ENCODE data around the gene ATOH1.

ATOH1 gene

DNA sequence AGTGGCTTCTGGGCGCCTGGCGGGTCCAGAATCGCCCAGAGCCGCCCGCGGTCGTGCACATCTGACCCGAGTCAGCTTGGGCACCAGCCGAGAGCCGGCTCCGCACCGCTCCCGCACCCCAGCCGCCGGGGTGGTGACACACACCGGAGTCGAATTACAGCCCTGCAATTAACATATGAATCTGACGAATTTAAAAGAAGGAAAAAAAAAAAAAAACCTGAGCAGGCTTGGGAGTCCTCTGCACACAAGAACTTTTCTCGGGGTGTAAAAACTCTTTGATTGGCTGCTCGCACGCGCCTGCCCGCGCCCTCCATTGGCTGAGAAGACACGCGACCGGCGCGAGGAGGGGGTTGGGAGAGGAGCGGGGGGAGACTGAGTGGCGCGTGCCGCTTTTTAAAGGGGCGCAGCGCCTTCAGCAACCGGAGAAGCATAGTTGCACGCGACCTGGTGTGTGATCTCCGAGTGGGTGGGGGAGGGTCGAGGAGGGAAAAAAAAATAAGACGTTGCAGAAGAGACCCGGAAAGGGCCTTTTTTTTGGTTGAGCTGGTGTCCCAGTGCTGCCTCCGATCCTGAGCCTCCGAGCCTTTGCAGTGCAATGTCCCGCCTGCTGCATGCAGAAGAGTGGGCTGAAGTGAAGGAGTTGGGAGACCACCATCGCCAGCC, at the start of gene ATOH1:
Gene ATOH1, plus strand, starts transcription at position 422 of the 663 bp plus-strand sequence. Its CDS starts 174 bp downstream, at position 596.
- peak; percentile 21 to 28 for DNase-seq

DNA sequence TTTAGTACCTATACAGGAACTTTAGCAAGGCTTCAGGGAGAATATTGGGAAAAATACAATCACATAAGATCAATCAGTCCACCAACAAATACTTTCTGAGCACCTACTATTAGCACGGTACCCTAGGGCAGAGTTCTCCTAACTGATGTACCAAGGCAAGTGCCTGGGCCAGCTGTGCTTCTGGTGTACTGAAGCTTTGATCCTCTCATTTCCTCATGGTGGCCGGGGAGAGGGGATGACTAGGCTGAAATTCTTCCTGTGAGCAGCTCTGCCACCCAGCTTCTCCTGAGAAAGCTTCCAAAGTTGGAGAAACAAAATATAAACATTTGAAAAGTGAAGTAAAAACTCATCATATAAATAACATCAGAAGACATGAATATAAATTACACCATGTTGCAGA, 49.3 kb upstream of the ATOH1 start:
- DNase-seq: no peak

DNA sequence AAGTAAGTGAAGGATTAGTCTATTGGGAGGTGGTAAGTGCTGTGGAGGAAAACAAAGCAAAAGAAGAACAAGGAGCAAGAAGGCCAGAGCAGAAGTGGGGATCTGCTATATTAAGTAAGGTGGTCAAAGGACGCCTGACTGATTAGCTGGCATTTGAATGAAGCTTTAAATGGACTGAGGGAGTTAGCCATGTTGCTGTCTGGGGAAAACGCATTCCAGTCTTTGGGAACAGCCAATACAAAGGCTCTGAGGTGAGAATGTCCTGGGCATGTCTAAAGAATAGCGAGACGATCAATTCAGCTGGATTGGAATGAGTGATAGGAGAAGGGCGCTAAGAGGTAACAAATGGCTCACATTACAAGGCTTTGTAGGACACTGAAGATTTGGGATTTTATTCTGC, 48.5 kb upstream of the ATOH1 start:
- DNase-seq: no peak

DNA sequence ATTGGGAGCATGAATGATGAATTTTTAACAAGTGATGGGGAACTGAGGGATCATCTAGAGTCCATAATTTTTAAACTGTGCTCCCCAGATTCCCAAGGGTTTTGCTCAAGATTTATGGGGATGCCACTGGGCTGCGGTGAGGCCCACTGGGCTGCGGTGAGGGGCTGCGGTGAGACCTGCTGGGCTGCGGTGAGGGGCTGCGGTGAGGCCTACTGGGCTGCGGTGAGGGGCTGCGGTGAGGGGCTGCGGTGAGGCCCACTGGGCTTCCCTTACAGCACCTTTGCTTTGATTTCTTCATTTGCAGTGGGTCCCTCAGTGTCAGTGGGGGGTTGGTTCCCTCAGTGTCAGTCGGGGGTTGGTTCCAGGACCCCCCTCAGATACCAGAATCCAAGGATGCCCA, 47.4 kb upstream of the ATOH1 start:
- no peak for DNase-seq

DNA sequence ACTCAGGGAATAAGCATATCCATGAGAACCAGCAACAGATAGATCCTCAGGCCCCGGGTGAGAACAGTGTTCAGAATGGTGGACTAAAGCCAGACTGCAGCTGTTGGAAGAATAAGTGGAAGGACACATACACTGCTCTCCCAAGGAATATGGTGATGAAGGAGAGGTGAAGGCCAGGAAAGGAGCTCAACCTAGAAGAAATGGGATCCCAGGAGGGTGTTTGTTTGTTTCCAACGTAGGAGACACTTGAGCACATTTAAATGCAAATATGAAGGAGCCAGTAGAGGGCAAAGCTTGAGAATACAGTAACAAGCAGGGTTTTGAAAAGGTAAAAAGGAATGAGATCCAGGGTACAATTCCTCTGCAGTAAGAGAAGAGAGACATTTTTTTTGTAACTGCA, 42.4 kb upstream of the ATOH1 start:
- DNase-seq: no peak

GRCh38 chr4:93788712-93789111, 39.8 kb upstream of the ATOH1 start:
- no peak for DNase-seq

DNA sequence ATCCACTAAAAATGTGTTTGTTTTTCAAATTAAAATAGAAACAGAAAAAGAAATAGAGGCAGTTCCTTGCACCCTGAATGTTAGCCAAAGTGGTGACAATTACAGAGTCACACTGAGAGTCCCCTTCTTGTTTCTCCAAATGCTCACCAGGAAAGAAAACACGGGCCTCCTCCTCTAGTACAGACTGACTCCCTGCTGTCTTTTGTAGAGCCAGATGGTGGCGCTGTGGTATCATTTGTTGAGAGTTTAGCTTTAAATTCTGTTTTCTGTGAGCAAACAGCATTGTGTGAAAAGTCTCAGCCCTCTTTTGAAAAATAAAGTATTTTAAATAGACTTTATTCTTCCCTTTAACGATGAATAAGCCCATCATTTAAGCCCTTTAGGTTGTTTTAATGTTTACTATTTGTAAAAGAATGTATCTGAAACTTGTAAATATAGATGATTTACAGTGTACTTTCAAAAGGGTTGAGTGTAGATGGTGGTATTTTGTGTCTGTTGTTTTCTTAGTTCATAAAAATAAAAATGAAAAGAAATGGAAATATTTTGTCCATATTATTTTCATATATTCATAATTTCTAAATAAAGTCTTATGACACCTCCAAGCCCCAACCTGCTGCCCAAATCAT, 36.9 kb upstream of the ATOH1 start:
- peak; percentile 27 to 45 for DNase-seq

GRCh38 chr4:93802045-93802444, 26.5 kb upstream of the ATOH1 start:
- DNase-seq: no peak

- DNase-seq: no peak
These were observed 18.8 kb upstream of the ATOH1 start for GRCh38 chr4:93809773-93810172.

- DNase-seq: no peak
These were observed 18.1 kb upstream of the ATOH1 start for GRCh38 chr4:93810340-93810992.

GRCh38 chr4:93813092-93813491, 15.5 kb upstream of the ATOH1 start:
- DNase-seq: no peak

GRCh38 chr4:93814141-93814540, 14.4 kb upstream of the ATOH1 start:
- no peak for DNase-seq

DNA sequence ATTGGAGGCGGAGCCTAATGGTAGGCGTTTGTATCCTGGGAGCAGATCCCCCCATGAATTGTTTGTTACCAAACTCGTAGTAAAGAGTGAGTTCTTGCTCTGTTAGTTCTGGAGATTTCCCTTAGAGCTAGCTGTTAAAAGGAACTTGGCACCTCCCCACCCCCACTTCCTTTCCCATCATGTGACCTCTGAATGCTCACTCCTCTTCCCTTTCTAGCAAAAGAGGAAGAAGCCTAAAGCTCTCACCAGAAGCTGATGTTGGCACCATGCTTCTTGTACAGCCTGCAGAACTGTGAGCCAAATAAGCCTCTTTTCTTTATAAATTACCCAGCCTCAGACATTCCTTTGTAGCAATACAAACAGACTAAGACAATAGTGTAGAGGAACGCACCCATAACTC, 13.8 kb upstream of the ATOH1 start:
- no peak for DNase-seq

DNA sequence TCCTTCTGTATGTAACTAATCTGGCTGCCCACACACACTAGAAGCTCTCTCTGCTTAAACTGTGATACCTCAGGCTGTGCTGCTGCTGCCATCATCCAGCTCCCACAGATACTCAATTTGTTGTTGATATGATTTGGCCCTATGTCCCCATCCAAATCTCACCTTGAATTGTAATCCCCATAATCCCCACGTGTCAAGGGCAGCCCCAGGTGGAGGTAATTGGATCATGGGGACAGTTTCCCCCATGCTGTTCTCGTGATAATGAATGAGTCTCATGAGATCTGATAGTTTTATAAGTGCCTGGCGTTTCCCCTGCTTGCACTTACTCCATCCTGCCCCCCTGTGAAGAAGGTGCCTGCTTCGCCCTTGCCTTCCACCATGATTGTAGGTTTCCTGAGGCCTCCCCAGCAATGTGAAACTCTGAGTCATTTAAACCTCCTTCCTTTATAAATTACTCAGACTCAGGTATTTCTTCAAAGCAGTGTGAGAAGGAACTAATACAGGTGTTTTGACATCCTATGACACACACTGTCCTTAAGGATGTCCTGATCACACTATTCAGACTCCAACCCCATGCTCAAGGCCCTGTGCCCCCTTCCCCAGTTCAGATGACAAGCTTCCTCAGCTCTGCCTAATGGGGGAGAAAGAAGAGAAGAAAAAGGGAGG, 2.9 kb upstream of the ATOH1 start:
- DNase-seq: no peak

GRCh38 chr4:93827272-93827947, 1.1 kb upstream of the ATOH1 start:
- no peak for DNase-seq

DNA sequence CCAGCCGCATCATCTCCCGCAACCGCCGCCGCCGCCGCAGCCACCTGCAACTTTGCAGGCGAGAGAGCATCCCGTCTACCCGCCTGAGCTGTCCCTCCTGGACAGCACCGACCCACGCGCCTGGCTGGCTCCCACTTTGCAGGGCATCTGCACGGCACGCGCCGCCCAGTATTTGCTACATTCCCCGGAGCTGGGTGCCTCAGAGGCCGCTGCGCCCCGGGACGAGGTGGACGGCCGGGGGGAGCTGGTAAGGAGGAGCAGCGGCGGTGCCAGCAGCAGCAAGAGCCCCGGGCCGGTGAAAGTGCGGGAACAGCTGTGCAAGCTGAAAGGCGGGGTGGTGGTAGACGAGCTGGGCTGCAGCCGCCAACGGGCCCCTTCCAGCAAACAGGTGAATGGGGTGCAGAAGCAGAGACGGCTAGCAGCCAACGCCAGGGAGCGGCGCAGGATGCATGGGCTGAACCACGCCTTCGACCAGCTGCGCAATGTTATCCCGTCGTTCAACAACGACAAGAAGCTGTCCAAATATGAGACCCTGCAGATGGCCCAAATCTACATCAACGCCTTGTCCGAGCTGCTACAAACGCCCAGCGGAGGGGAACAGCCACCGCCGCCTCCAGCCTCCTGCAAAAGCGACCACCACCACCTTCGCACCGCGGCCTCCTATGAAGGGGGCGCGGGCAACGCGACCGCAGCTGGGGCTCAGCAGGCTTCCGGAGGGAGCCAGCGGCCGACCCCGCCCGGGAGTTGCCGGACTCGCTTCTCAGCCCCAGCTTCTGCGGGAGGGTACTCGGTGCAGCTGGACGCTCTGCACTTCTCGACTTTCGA, 654 bp downstream of the ATOH1 start:
- peak in 1 of 2 experiments; percentile 5 for DNase-seq

GRCh38 chr4:93829820-93830687, 1.5 kb downstream of the ATOH1 start:
- DNase-seq: no peak

DNA sequence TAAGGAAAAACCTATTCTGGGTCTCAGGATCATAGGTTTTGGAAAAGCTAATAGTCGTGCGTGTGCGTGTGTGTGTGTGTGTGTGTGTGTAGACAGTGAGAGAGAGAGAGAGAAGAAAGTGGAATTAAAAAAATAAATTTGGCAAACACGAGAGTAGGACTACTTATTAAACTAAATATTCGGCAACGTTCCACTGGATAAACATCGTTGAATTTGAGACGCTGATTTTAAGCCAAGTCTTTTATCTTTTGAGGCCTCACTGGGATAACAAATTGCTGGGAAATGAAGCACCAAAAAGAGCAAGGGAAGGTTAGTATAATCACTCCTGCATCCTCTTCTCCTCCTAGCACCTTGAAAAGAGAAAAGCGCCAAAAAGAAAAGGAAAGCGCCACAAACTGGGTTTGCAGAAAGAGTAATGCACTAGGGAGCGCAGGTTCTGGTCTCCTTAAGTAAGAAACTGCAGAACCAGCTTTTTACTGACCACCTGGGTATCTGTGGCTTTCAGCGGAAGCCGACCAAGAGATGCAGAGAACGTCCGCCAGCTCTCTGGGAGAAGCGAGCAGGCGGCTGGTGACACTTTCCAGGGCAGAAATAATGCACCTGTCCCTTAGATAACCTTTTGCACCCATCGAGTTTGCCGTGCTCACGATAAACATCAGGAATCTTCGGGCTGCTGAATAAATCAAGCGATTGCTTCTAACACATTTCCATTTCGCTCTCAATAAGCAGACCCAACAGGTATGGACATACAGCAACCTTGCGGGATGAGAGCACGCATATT, 3.4 kb downstream of the ATOH1 start:
- no peak for DNase-seq

GRCh38 chr4:93834249-93835066, 5.9 kb downstream of the ATOH1 start:
- DNase-seq: no peak

- no peak for DNase-seq
These were observed 7.4 kb downstream of the ATOH1 start for GRCh38 chr4:93835929-93836328.

All from NCI-H2081 (cell line).